Neural cell (in vitro differentiated cells): ENCODE results near the gene OR51B6. TPM values are rescaled to one million over a fixed set of nuclear protein-coding genes. Genes with fewer than 3 reads are reported as not detected.

Source experiments
- H2AFZ ChIP-seq: fragments of 200-600, 300-800 bp; sonication (generic), shearing (Covaris generic); 2 replicates; pipeline ENCODE4 v1.6.0; 2014; ENCODE audit warnings: low read depth, mild to moderate bottlenecking, antibody characterized with exemption, low read length, moderate library complexity
- H3F3A ChIP-seq: fragments of 200-600 bp; shearing (Covaris generic); 2 replicates; pipeline ENCODE4 v1.6.1; 2016; ENCODE audit warnings: mild to moderate bottlenecking, moderate library complexity, mixed read lengths, antibody characterized with exemption, low read length; ENCODE audit not compliant: insufficient read depth, poor library complexity, severe bottlenecking
- H3K27ac ChIP-seq: fragments of 200-600, 300-800 bp; sonication (generic), shearing (Covaris generic); 2 replicates; pipeline ENCODE4 v1.5.1; 2014; ENCODE audit warnings: mild to moderate bottlenecking, low read length, moderate library complexity
- H3K27me3 ChIP-seq: fragments of 300-800, 200-600 bp; sonication (generic), shearing (Covaris generic); 2 replicates; pipeline ENCODE4 v1.6.0; 2014; ENCODE audit warnings: mild to moderate bottlenecking, low read depth, low read length, moderate library complexity; ENCODE audit not compliant: insufficient read depth
- H3K36me3 ChIP-seq: fragments of 300-800, 200-600 bp; sonication (generic), shearing (Covaris generic); 2 replicates; pipeline ENCODE4 v1.5.1; 2014; ENCODE audit warnings: mild to moderate bottlenecking, antibody characterized with exemption, low read length, moderate library complexity; ENCODE audit not compliant: insufficient read depth
- H3K4me2 ChIP-seq: fragments of 300-800, 200-600 bp; sonication (generic), shearing (Covaris generic); 2 replicates; pipeline ENCODE4 v1.6.0; 2014; ENCODE audit warnings: mild to moderate bottlenecking, low read length
- H3K4me3 ChIP-seq: fragments of 300-800, 200-600 bp; sonication (generic), shearing (Covaris generic); 2 replicates; pipeline ENCODE4 v1.5.1; 2014; ENCODE audit warnings: mild to moderate bottlenecking, low read length, moderate library complexity
- H3K79me2 ChIP-seq: fragments of 200-600 bp; shearing (Covaris generic); replicated peaks from 2 replicates; pipeline ENCODE4 v1.6.0; 2014; ENCODE audit warnings: mild to moderate bottlenecking, low read length, moderate library complexity; ENCODE audit not compliant: insufficient read depth
- H3K9ac ChIP-seq: fragments of 300-800, 200-600 bp; sonication (generic), shearing (Covaris generic); 2 replicates; pipeline ENCODE4 v1.6.1; 2016; ENCODE audit warnings: mild to moderate bottlenecking, low read length, mixed read lengths
- H3K9me2 ChIP-seq: fragments of 200-600 bp; shearing (Covaris generic); 2 replicates; pipeline ENCODE4 v1.6.1; 2016; ENCODE audit warnings: mild to moderate bottlenecking, low read length, mixed read lengths; ENCODE audit not compliant: insufficient read depth
- H3K9me3 ChIP-seq: fragments of 200-600, 300-800 bp; sonication (generic), shearing (Covaris generic); 2 replicates; pipeline ENCODE4 v1.6.1; 2016; ENCODE audit warnings: mild to moderate bottlenecking, mixed run types, low read length, moderate library complexity, mixed read lengths
- H4K20me1 ChIP-seq: fragments of 200-600 bp; shearing (Covaris generic); 2 replicates; pipeline ENCODE4 v1.6.1; 2016; ENCODE audit warnings: mild to moderate bottlenecking, mixed run types; ENCODE audit not compliant: insufficient read depth
- CTCF ChIP-seq: fragments of 450-650 bp; IDR thresholded peaks from 2 replicates; pipeline ENCODE4 v1.5.1; 2014; ENCODE audit warnings: antibody characterized with exemption, mild to moderate bottlenecking, moderate library complexity; ENCODE audit not compliant: poor library complexity, severe bottlenecking
- EP300 ChIP-seq: fragments of 450-650 bp; conservative IDR thresholded peaks from 2 replicates; pipeline ENCODE4 v1.6.1; 2014; ENCODE audit warnings: antibody characterized with exemption, mild to moderate bottlenecking, moderate library complexity; ENCODE audit not compliant: poor library complexity, severe bottlenecking
- EZH2 ChIP-seq: fragments of 200-600, 300-800 bp; shearing (Covaris generic), sonication (generic); IDR thresholded peaks from 2 replicates; pipeline ENCODE4 v1.6.1; 2014; ENCODE audit warnings: antibody characterized with exemption, low read length, borderline replicate concordance, mild to moderate bottlenecking; ENCODE audit not compliant: insufficient read depth, poor library complexity, severe bottlenecking
- MXI1 ChIP-seq: fragments of 450-650 bp; conservative IDR thresholded peaks from 2 replicates; pipeline ENCODE4 v1.6.1; 2014; ENCODE audit warnings: antibody characterized with exemption, mild to moderate bottlenecking; ENCODE audit not compliant: poor library complexity, severe bottlenecking
- POLR2AphosphoS5 ChIP-seq: IDR thresholded peaks from 2 replicates; pipeline ENCODE4 v1.6.1; 2012
- RAD21 ChIP-seq: fragments of 450-650 bp; conservative IDR thresholded peaks from 2 replicates; pipeline ENCODE4 v1.6.1; 2014; ENCODE audit warnings: antibody characterized with exemption, mild to moderate bottlenecking, moderate library complexity
- REST ChIP-seq: IDR thresholded peaks from 2 replicates; pipeline ENCODE4 v1.6.1; 2012; ENCODE audit warnings: borderline replicate concordance
- SMC3 ChIP-seq: fragments of 450-650 bp; conservative IDR thresholded peaks from 2 replicates; pipeline ENCODE4 v1.6.1; 2014; ENCODE audit warnings: antibody characterized with exemption, mild to moderate bottlenecking, moderate library complexity; ENCODE audit not compliant: poor library complexity
- TAF1 ChIP-seq: IDR thresholded peaks from 2 replicates; pipeline ENCODE4 v1.6.1; 2012; ENCODE audit warnings: low read depth
- polyA plus RNA-seq: library from polyadenylated mRNA; depleted of rRNA; stranded (reverse); fragments of >200 nt; gene quantifications from 2 replicates; pipeline ENCODE4 v1.2.3, GENCODE V29; 2014

OR51B6 gene
- polyA plus RNA-seq, 1 donor from 2014 or later, result not detected

GRCh38 chr11:5362017-5362625 is 10.8 kb downstream of the OR51B6 start:
- Histone ChIP-seq H3K9ac (no peak overlapping the region), H3K36me3 (no peaks in the 10 kb centered on the region), H3K9me3 (no peaks in the 10 kb centered on the region), H3K4me3 (no peak overlapping the region), H3K9me2 (no peaks in the 10 kb centered on the region), H4K20me1 (no peaks in the 10 kb centered on the region), H3K79me2 (no peaks in the 10 kb centered on the region), H3F3A (no peaks in the 10 kb centered on the region), H3K4me2 (no peak overlapping the region), H3K27me3 (no peaks in the 10 kb centered on the region), H2AFZ (no peak overlapping the region), H3K27ac (no peak overlapping the region)
- no peak for TF ChIP-seq SMC3
- TF ChIP-seq TAF1, result no peak
- TF ChIP-seq CTCF, result no peak
- no peak for TF ChIP-seq REST
- no peak for TF ChIP-seq EP300
- TF ChIP-seq EZH2, result no peak
- no peak for TF ChIP-seq POLR2AphosphoS5
- TF ChIP-seq RAD21, result no peak
- TF ChIP-seq MXI1, result no peak

- H3K27me3 ChIP-seq, result no peaks in the 10 kb centered on the region
- H3K27ac ChIP-seq, result no peak overlapping the region
- H3K79me2 ChIP-seq, result no peaks in the 10 kb centered on the region
- H3K4me3 ChIP-seq, result no peak overlapping the region
- H3K9me3 ChIP-seq, result no peaks in the 10 kb centered on the region
- no peaks in the 10 kb centered on the region for H3F3A ChIP-seq
- no peak for TF ChIP-seq SMC3
- TF ChIP-seq REST, result no peak
- TF ChIP-seq TAF1, result no peak
- TF ChIP-seq EZH2, result no peak
- TF ChIP-seq RAD21, result no peak
- TF ChIP-seq POLR2AphosphoS5, result no peak
- TF ChIP-seq EP300, result no peak
- no peak for TF ChIP-seq CTCF
- no peak for TF ChIP-seq MXI1
- no peaks in the 10 kb centered on the region for H4K20me1 ChIP-seq
- no peaks in the 10 kb centered on the region for H3K9me2 ChIP-seq
- H2AFZ ChIP-seq, result no peak overlapping the region
- no peak overlapping the region for H3K4me2 ChIP-seq
- no peak overlapping the region for H3K9ac ChIP-seq
- no peaks in the 10 kb centered on the region for H3K36me3 ChIP-seq
Measured at GRCh38 chr11:5363679-5364078, 12.4 kb downstream of the OR51B6 start.
